NCI-H82 (cell line): ENCODE data around the gene AKR1B1.

Experiments
- DNase-seq: peaks from one replicate; lab custom pipeline; 2025; lab: John Stamatoyannopoulos, UW

Gene AKR1B1

DNA sequence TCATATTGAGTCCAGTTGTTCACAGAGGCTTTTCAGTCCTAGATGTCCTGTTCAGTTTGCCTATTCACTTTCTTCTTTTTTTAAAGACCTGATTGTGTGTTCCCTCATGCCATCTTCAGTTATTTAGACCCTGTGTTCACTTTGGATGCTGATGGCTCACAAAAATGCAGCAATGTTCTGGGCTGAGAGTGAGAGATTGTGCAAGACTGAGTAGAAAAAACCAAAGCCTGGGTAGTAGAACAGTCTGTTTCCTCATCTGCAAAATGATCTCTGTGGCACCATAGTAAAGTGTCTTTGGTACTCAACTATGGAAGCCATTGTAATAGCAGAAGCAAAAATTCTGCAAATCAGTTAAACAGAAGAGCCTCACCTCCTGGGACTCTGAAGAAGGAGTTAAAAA lies 43.2 kb downstream of the AKR1B1 start:
- no peak for DNase-seq

DNA sequence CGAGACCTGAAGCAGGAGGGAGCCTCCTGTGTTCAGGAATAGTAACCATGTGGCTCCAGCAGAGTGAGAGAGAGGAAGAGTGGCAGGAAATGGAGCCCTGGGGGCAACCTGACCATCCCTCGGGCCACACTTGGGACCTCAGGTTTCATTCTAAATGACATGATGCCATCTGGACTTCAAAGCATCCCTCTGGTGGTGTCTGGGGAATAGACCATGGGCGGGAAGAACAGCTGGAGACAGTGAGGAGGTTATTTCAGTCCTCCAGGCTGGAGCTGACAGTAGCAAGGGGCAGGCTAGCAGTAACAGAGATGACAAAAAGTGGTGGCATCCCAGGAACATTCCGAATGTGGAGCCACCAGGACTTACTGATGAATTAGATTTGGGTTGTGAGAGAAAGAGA lies 44.8 kb downstream of the AKR1B1 start:
- no peak for DNase-seq

DNA sequence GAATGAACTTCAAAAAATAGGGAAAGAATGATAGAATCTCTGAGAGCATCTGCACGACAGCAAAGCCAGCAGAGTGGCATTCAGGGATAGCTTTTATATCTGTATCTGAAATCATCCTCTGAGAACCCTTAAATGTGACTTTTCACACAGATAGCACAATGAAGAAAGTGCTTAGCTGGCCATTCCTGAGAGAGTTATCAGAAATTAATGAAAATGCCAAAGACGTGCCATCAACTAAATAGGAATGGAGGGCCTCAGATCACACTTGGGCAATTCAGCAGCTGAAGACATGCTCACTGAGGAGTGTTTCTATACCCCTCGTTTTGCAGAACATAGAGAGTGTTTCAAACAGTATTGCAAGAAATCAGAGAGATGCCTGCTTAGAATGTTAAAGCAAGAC lies 51.6 kb downstream of the AKR1B1 start:
- no peak for DNase-seq

DNA sequence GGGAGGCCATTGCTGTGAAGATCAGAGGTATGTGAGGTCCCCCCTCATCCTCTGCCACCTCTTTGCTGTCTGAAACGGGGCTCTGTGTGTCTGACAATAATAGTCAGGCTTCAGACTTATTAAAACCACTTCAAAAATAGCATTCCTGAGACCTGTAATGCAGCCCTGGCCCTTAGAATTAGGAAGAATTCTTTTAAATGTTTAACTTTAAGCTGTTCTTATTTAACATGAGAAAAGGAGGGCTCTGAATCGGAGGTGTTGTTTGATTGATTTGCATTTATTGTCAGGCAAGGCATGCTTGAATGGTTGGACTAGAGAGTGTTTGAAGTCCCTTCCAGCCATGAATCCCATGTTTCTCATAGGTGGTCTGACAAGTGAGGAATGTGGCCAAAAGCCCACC lies 52.5 kb downstream of the AKR1B1 start:
- DNase-seq, result no peak

DNA sequence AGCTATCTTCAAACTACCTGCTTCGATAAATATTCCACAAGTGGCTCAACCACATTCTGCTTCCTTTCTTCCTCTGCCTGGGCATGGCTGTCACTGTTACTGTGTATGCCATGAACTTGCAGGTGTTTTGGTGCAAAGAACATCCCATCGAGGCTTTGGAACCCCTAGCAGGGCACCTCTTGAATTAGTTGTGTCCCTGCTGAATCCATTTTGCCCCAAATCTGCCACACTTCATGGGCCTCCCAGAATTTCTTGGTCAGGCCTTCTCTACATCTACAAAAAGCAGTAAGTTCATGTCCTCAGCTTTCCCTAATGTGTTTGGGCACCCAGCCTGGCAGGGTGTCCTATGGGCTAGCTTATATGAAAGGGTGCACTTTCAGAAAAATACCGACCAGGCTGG lies 53.6 kb downstream of the AKR1B1 start:
- DNase-seq, result no peak

DNA sequence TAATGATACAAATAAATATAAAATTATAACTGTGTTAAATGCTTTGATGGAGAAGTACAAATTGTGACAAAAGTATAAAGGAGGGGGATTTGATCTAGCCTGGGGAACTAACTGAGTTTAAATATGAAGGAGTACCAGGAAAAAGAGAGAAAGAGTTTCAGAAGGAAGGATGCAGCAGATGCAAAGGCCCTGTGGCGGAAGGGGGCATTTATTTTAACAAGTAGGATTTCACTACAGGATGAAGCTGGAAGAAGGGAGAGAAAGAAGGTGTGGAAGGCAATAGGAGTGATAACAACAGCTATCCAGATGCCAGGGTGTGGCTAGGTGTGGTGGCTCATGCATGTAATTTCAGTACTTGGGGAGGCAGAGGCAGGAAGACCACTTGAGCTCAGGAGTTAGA lies 55.8 kb downstream of the AKR1B1 start:
- no peak for DNase-seq

DNA sequence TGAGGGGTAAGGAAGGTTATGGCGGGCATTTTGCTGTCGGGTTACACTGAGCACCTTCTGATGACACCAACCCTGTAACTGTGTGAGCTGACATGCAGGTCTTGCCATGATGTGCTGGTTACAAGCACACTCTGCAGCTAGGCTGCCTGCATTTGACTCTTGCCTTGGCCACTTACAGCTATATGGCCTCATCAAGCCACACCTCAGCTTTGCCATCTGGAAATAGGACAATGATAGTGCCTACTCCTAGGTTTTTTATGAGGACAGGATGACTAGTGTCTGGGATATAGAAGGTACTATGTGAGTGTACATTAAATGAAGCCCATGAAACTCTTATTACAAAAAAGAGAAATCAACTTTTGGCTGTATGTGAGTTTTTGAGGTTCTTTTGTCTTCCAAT lies 58.0 kb downstream of the AKR1B1 start:
- no peak for DNase-seq

DNA sequence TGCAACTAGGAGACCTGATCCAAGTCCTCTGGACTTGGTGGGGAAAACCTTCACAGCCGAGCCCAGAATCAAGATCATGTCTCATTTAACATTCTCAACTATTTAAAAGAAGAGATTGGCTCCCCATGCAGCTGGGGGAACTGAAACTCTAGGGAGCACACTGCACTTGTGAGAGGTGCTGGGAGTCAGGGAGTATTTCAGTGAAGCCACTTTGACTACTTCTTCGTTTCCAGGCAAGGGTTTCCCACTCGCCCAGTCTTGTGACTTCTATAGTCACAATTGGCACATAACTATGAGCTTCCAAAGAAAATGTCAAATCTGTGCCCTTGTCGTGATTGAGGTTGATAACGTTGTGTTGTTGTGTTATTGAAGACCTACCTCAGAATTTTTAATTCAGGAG lies 62.9 kb downstream of the AKR1B1 start:
- no peak for DNase-seq

DNA sequence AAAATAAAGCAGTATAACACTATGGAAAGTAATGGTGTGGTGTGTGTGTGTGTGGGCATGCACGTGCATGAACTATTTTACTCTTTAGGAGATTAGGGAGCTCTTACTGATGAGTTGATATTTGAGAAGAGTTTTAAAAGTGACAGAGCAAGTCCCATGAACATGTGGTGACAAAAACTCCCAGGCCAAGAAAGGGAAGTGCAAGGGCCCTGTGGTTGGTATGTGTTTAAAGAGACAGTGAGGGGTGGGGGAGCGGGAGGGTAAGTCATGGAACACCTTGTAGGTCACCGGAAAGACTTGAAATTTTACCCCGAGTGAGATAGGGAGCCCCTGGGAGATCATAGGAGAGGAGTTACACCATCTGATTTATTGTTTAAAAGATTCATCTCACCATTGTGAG lies 63.3 kb downstream of the AKR1B1 start:
- DNase-seq, result no peak

DNA sequence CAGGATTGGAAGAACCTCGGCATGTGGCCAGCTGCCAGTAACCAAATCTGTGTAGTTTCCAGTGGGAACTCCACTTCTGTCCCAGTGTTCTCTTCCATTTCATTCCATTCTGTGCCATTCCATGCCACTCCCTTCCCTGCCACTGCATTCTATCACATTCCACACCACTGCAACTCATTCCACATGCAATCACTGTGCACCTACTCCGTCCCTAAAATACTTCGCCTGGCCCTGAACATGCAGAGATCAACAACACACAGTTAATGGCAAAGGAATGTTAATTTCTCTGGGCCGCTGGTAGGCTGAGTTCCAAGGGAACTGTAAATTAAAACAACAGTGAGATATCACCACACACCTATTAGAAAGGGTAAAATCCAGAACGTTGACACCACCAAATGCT lies 64.8 kb downstream of the AKR1B1 start:
- no peak for DNase-seq
